HepG2 (cell line): ENCODE measurements around the gene FAF1. TPM values are rescaled to one million over a fixed set of nuclear protein-coding genes. Genes with fewer than 3 reads are reported as not detected.

Experiments
- AKAP8 ChIP-seq: sonication (generic); formaldehyde crosslinking; IDR thresholded peaks from 2 replicates; pipeline ENCODE4 v1.5.1; 2020; ENCODE audit warnings: mild to moderate bottlenecking, missing genetic modification reagents
- ATF7-NPFF ChIP-seq: sonication (generic); formaldehyde crosslinking; IDR thresholded peaks from 2 replicates; pipeline ENCODE4 v1.8.1; 2023; ENCODE audit warnings: mild to moderate bottlenecking, low read depth, missing genetic modification reagents, moderate library complexity
- CHD4 ChIP-seq: fragments of 200-600 bp; sonication (generic); IDR thresholded peaks from 2 replicates; pipeline ENCODE4 v1.7.0; 2017; ENCODE audit warnings: mild to moderate bottlenecking, low read length, borderline replicate concordance
- HBP1 ChIP-seq: IDR thresholded peaks from 2 replicates; pipeline ENCODE4 v1.6.1; 2016; ENCODE audit warnings: low read depth, control low read depth
- LCORL ChIP-seq, 2 experiments: fragments of 450-650 bp in 1 of 2; sonication (generic) in 1 of 2; formaldehyde crosslinking in 1 of 2; IDR thresholded peaks; 2 replicates each; pipeline versions ENCODE4 v1.5.0 to v1.6.1; 2017 to 2020; ENCODE audit warnings: antibody characterized with exemption in 1 of 2, missing genetic modification reagents in 1 of 2
- MXD3 ChIP-seq: IDR thresholded peaks from 2 replicates; pipeline ENCODE4 v1.6.1; 2016; ENCODE audit warnings: mild to moderate bottlenecking, missing biosample characterization, missing genetic modification reagents
- SNAPC5 ChIP-seq: sonication (generic); formaldehyde crosslinking; IDR thresholded peaks from 2 replicates; pipeline ENCODE4 v1.8.1; 2023; ENCODE audit warnings: mild to moderate bottlenecking, missing genetic modification reagents, borderline replicate concordance
- TAF15 ChIP-seq: fragments of 200-400 bp; formaldehyde crosslinking; IDR thresholded peaks from one replicate; pipeline ENCODE4 v1.6.1; 2018; ENCODE audit warnings: mild to moderate bottlenecking, low read depth, low read length; ENCODE audit not compliant: poor library complexity, severe bottlenecking
- TBP ChIP-seq: sonication (generic); formaldehyde crosslinking; IDR thresholded peaks from 2 replicates; pipeline ENCODE4 v1.5.0; 2020; ENCODE audit warnings: missing genetic modification reagents
- ZNF224 ChIP-seq: sonication (generic); formaldehyde crosslinking; IDR thresholded peaks from 2 replicates; pipeline ENCODE4 v1.5.0; 2020; ENCODE audit warnings: mild to moderate bottlenecking, missing genetic modification reagents
- ZNF326 ChIP-seq: sonication (generic); formaldehyde crosslinking; IDR thresholded peaks from 2 replicates; pipeline ENCODE4 v1.4.0; 2020; ENCODE audit warnings: missing genetic modification reagents, borderline replicate concordance
- ZNF383 ChIP-seq: sonication (generic); formaldehyde crosslinking; IDR thresholded peaks from 2 replicates; pipeline ENCODE4 v1.4.0; 2020; ENCODE audit warnings: missing genetic modification reagents, mild to moderate bottlenecking, borderline replicate concordance
- ZNF451 ChIP-seq: sonication (generic); formaldehyde crosslinking; IDR thresholded peaks from 2 replicates; pipeline ENCODE4 v1.5.0; 2020; ENCODE audit warnings: mild to moderate bottlenecking, missing genetic modification reagents
- ZNF552 ChIP-seq: sonication (generic); formaldehyde crosslinking; IDR thresholded peaks from 2 replicates; pipeline ENCODE4 v1.9.0; 2022; ENCODE audit warnings: missing genetic modification reagents, mild to moderate bottlenecking, borderline replicate concordance
- ZNF703 ChIP-seq: sonication (generic); formaldehyde crosslinking; IDR thresholded peaks from 2 replicates; pipeline ENCODE4 v1.5.1; 2020; ENCODE audit warnings: missing genetic modification reagents, mild to moderate bottlenecking, moderate library complexity, borderline replicate concordance
- ZNF766 ChIP-seq: sonication (generic); formaldehyde crosslinking; IDR thresholded peaks from 2 replicates; pipeline ENCODE4 v1.5.0; 2020; ENCODE audit warnings: missing genetic modification reagents, borderline replicate concordance
- ZNF788 ChIP-seq: sonication (generic); formaldehyde crosslinking; IDR thresholded peaks from 2 replicates; pipeline ENCODE4 v1.5.0; 2020; ENCODE audit warnings: mild to moderate bottlenecking, missing genetic modification reagents, borderline replicate concordance
- ZNF83 ChIP-seq: sonication (generic); formaldehyde crosslinking; IDR thresholded peaks from 2 replicates; pipeline ENCODE4 v1.4.0; 2020; ENCODE audit warnings: missing genetic modification reagents, mild to moderate bottlenecking, borderline replicate concordance
- ZXDC ChIP-seq: sonication (generic); formaldehyde crosslinking; IDR thresholded peaks from 2 replicates; pipeline ENCODE4 v1.5.0; 2020; ENCODE audit warnings: mild to moderate bottlenecking, missing genetic modification reagents
- polyA plus RNA-seq, 8 experiments: library from polyadenylated mRNA; depleted of rRNA in 3 of 8; stranded (reverse) in 7 of 8; unstranded in 1 of 8; fragments of >200 nt; fragmentation: Illumina TruSeq in 4 of 8; extraction: Trizol in 4 of 8; gene quantifications; 2 replicates each; pipeline versions ENCODE4 v1.2.1 to v1.2.3, GENCODE V29; 2011 to 2016; ENCODE audit warnings: low read depth in 4 of 8, missing spikeins in 1 of 8, mixed read lengths in 1 of 8; ENCODE audit not compliant: insufficient read depth in 1 of 8
- total RNA-seq, 5 experiments: library from RNA; depleted of rRNA; stranded (reverse); fragments of >200 nt; fragmentation: Illumina TruSeq; extraction: Trizol; gene quantifications; 2 replicates each; pipeline ENCODE4 v1.2.3, GENCODE V29; 2016; ENCODE audit warnings: low read depth in 1 of 5

FAF1 gene
- total and polyA plus RNA-seq, 2 of the 13 experiments (the other 11 are each of a cell fraction or from before 2014, with no cell fraction given): 19.4 to 63.3 TPM

DNA sequence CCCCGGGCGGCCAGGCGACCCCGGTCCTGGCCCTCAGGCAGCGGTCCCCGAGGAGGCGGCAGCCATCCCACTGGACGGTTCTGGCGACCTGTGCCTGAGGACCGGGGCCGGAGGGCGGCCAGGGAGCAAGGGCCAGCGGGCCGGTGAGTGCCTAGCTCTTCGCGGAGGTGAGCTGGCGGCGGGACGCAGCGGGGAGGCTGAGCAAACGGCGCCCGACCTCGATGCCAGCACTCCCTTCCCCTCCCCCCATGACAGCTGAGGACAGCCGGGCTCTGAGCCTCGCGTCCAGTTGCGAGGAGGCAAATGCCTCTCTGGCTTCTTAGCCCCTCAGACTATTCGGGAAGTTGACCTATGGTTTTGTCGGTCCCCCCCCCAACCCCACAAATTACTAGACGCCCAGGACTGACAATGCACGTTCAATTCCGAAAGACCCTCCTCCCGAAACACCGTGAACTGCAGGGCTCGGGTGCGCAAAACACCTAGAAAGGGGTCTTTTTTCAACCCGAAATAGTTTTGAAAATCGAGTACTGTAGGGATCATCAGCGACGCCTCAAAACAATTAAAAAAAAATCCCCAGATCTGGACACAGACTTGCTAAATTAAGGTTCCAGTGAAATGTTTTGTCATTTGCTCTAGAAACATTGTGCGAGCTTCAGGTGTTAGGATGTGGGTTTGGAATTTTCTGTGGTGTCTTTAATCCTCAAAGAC, 18.2 kb upstream of the FAF1 start (continued):
- TF ChIP-seq CHD4 (no peak), ZNF766 (CRISPR knock-in tag) (no peak), TBP (CRISPR knock-in tag) (no peak), HBP1 (CRISPR knock-in tag) (no peak; the same call in 1 of the 2 replicates), LCORL (IDR thresholded peaks at IDR 0.05) (no peak), LCORL (CRISPR knock-in tag; IDR thresholded peaks at IDR 0.05) (no peak), ZNF451 (CRISPR knock-in tag) (no peak), ZNF552 (CRISPR knock-in tag) (no peak), ZNF788 (CRISPR knock-in tag) (no peak), ZNF83 (CRISPR knock-in tag) (no peak), ZNF383 (no peak), ATF7-NPFF (CRISPR knock-in tag) (no peak), ZNF224 (CRISPR knock-in tag) (no peak), SNAPC5 (no peak), ZNF326 (CRISPR knock-in tag) (no peak), MXD3 (CRISPR knock-in tag) (no peak), ZNF703 (CRISPR knock-in tag) (no peak), TAF15 (no peak), ZXDC (CRISPR knock-in tag) (no peak), AKAP8 (CRISPR knock-in tag) (no peak)
